OCI-LY1 (cell line): ENCODE results near the gene SLC35F6.

ENCODE experiments used
- CTCF ChIP-seq: fragments of 200-600 bp; sonication (generic), shearing (Covaris generic); IDR thresholded peaks from 2 replicates; pipeline ENCODE4 v1.5.1; 2017; ENCODE audit warnings: mild to moderate bottlenecking, antibody characterized with exemption, low read length, moderate library complexity, mixed read lengths
- EZH2 ChIP-seq: fragments of 200-600 bp; sonication (generic), shearing (Covaris generic); IDR thresholded peaks from 2 replicates; pipeline ENCODE4 v1.8.0; 2017; ENCODE audit warnings: borderline replicate concordance, mixed run types, mild to moderate bottlenecking, antibody characterized with exemption, low read length, moderate library complexity, mixed read lengths

GRCh38 chr2:26822877-26823276, 58.8 kb downstream of the SLC35F6 start:
- TF ChIP-seq CTCF (no peak), EZH2 (no peak)
